Activated naive CD8-positive, alpha-beta T cell treated with anti-CD3 and anti-CD28 coated beads for 36 hours (primary cell): ENCODE data around the gene STK36. TPM values are rescaled to one million over a fixed set of nuclear protein-coding genes. Genes with fewer than 3 reads are reported as not detected.

Experiments
- DNase-seq: peaks from one replicate; pipeline ENCODE4 v3.0.0; 2021
- H3K27ac Mint-ChIP-seq: one replicate; pipeline ENCODE4 v1.8.0; 2022; ENCODE audit warnings: mild to moderate bottlenecking, moderate library complexity, mixed read lengths
- H3K27me3 Mint-ChIP-seq: one replicate; pipeline ENCODE4 v1.8.0; 2022; ENCODE audit warnings: mild to moderate bottlenecking, mixed read lengths
- H3K36me3 Mint-ChIP-seq: one replicate; pipeline ENCODE4 v1.8.0; 2021; ENCODE audit warnings: mild to moderate bottlenecking, mixed read lengths
- H3K4me1 Mint-ChIP-seq: one replicate; pipeline ENCODE4 v1.8.0; 2021; ENCODE audit warnings: mixed read lengths
- H3K4me3 Mint-ChIP-seq: one replicate; pipeline ENCODE4 v1.8.0; 2022; ENCODE audit warnings: mild to moderate bottlenecking, moderate library complexity, mixed read lengths
- H3K9me3 Mint-ChIP-seq: one replicate; pipeline ENCODE4 v1.8.0; 2022; ENCODE audit warnings: mixed read lengths
- total RNA-seq, 2 experiments: library from RNA; stranded (reverse); gene quantifications; one replicate each; pipeline ENCODE4 v1.2.3, GENCODE V29; 2021

Gene STK36
- total RNA-seq, 2 experiments from 2014 or later: 11.8 to 15.4 TPM

GRCh38 chr2:218743068-218743467, 71.2 kb downstream of the STK36 start:
- Mint-ChIP-seq H3K27ac (no peak overlapping the region), H3K4me3 (no peak overlapping the region), H3K9me3 (no peaks in the 10 kb centered on the region), H3K27me3 (no peaks in the 10 kb centered on the region), H3K4me1 (peaks cover 15% of the 10 kb centered on the region), H3K36me3 (peaks cover 25% of the 10 kb centered on the region)
- DNase-seq: no peak

GRCh38 chr2:218744615-218745014, 72.7 kb downstream of the STK36 start:
- Mint-ChIP-seq H3K4me3 (no peak overlapping the region), H3K9me3 (no peaks in the 10 kb centered on the region), H3K27ac (peak overlapping the region; percentile 30), H3K27me3 (no peaks in the 10 kb centered on the region), H3K4me1 (peaks cover 15% of the 10 kb centered on the region), H3K36me3 (peaks cover 32% of the 10 kb centered on the region)
- DNase-seq: no peak

GRCh38 chr2:218745160-218745558, 73.3 kb downstream of the STK36 start:
- DNase-seq: no peak
- Mint-ChIP-seq H3K4me1 (peaks cover 15% of the 10 kb centered on the region), H3K27ac (peak overlapping the region; percentile 54), H3K4me3 (no peak overlapping the region), H3K9me3 (no peaks in the 10 kb centered on the region), H3K27me3 (no peaks in the 10 kb centered on the region), H3K36me3 (peaks cover 32% of the 10 kb centered on the region)

GRCh38 chr2:218745559-218746469, 73.9 kb downstream of the STK36 start:
- Mint-ChIP-seq H3K4me1 (peaks cover 15% of the 10 kb centered on the region), H3K36me3 (peaks cover 34% of the 10 kb centered on the region)

GRCh38 chr2:218746470-218746795, 74.5 kb downstream of the STK36 start:
- Mint-ChIP-seq H3K4me3 (no peak overlapping the region), H3K27me3 (no peaks in the 10 kb centered on the region), H3K36me3 (peaks cover 35% of the 10 kb centered on the region), H3K27ac (no peak overlapping the region), H3K4me1 (peaks cover 15% of the 10 kb centered on the region), H3K9me3 (no peaks in the 10 kb centered on the region)
- no peak for DNase-seq

More at GRCh38 chr2:218745559-218746469, 73.9 kb downstream of the STK36 start:
- no peaks in the 10 kb centered on the region for H3K9me3 Mint-ChIP-seq
- no peaks in the 10 kb centered on the region for H3K27me3 Mint-ChIP-seq
- peak overlapping the region; percentile 51 for H3K27ac Mint-ChIP-seq
- H3K4me3 Mint-ChIP-seq: no peak overlapping the region
- DNase-seq: no peak

- Mint-ChIP-seq H3K36me3 (peaks cover 37% of the 10 kb centered on the region), H3K27ac (no peak overlapping the region), H3K27me3 (no peaks in the 10 kb centered on the region), H3K4me1 (peaks cover 15% of the 10 kb centered on the region), H3K9me3 (no peaks in the 10 kb centered on the region), H3K4me3 (no peak overlapping the region)
- no peak for DNase-seq
Observed at GRCh38 chr2:218746960-218747359, 75.1 kb downstream of the STK36 start.

- no peaks in the 10 kb centered on the region for H3K27me3 Mint-ChIP-seq
- no peak for DNase-seq
- no peaks in the 10 kb centered on the region for H3K9me3 Mint-ChIP-seq
- no peak overlapping the region for H3K4me3 Mint-ChIP-seq
- H3K4me1 Mint-ChIP-seq: peaks cover 11% of the 10 kb centered on the region
- H3K27ac Mint-ChIP-seq: no peak overlapping the region
- H3K36me3 Mint-ChIP-seq: peaks cover 48% of the 10 kb centered on the region
Observed at GRCh38 chr2:218748741-218749441, 77.0 kb downstream of the STK36 start.

Other genes starting within 250 kb of the STK36 start
- 10 to 100 TPM; 29.7 to 31.2 TPM for gene USP37, start 103.7 kb upstream of the STK36 start, total RNA-seq
- gene CNOT9, start 103.2 kb upstream of the STK36 start, total RNA-seq: 100 to 1,000 TPM; 129 to 131 TPM
- gene PLCD4, start 64.2 kb upstream of the STK36 start, total RNA-seq: under 1 TPM in 1 of 2 experiments, not detected in 1; 0.22 TPM
- 10 to 100 TPM; 55.2 to 55.4 TPM for gene ZNF142, start 12.5 kb upstream of the STK36 start, total RNA-seq
- 10 to 100 TPM; 90.3 to 96.4 TPM for gene BCS1L, start 12.4 kb upstream of the STK36 start, total RNA-seq
- gene RNF25, start 84 bp upstream of the STK36 start, total RNA-seq: 10 to 100 TPM; 27.2 to 29.8 TPM
- 10 to 100 TPM; 34.2 to 36.7 TPM for gene TTLL4, start 38.7 kb downstream of the STK36 start, total RNA-seq
- gene CYP27A1, start 110.1 kb downstream of the STK36 start, total RNA-seq: not detected
- not detected for gene PRKAG3, start 159.7 kb downstream of the STK36 start, total RNA-seq
- under 1 TPM in 1 of 2 experiments, not detected in 1; 0.21 TPM for gene WNT6, start 187.7 kb downstream of the STK36 start, total RNA-seq
- gene WNT10A, start 208.8 kb downstream of the STK36 start, total RNA-seq: 1 to 10 TPM; 6.8 to 7.1 TPM